Cerebellar cortex (tissue), 1 donor: ENCODE measurements around the gene CACHD1.

Experiments
- DNase-seq: peaks from one replicate; pipeline ENCODE4 v3.0.0-alpha.2; 2015; ENCODE audit warnings: low spot score

CACHD1 gene

DNA sequence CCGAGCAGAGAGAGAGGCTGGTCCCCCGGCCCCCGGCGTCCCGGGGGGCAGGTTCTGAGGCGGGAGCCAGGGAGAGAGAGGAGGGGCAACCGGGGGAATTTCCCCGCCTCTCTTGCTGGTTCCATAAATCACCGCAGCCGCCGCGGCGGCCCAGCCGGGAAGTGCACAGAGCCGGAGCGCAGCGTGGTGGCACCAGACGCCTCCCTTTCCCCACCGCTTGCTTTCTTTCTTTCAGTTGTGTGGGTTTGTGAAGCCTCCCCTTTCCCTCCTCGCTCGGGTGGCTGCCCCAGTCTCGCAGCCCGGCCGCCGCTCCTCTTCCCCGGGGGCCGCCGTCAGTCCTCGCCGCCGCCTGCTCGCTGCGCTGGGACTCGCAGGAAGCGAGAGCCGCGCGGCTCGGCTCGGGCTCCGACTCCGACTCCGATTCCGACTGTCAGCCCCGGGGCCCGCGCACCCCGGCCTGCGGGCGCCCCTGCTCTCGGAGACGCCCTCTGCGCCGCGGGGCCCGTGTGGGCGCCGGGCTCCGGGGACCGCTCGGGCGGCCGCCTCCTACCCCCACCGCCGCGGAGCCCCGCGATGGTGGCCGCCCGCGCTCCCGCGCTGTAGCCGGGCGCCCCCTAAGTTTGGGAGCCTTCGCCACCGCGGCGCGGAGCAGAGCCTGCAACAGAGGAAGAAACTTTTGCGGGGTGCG, at the start of gene CACHD1:
CACHD1 (plus strand) TSS at position 153 of the 688 bp plus-strand sequence. CDS start 616 bp downstream, outside the sequence.
- DNase-seq: peak; percentile 17

DNA sequence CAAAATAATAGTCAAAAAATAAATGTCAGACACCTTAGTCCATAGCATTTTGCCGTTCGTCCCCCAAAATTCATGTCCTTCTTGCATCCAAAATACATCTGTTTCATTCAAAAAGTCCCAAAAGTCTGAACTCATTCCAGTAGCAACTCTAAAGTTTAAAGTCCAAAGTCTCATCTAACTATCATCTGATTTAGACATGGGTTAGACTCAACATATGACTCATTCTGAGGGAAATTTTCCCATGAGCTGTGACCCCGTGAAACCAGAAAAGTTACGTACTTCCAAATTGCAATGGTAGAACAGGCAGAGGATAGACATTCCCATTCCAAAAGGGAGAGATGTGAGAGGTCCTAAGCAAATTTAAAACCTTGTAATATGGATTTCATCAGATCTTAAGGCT, 48.6 kb upstream of the CACHD1 start:
- no peak for DNase-seq

DNA sequence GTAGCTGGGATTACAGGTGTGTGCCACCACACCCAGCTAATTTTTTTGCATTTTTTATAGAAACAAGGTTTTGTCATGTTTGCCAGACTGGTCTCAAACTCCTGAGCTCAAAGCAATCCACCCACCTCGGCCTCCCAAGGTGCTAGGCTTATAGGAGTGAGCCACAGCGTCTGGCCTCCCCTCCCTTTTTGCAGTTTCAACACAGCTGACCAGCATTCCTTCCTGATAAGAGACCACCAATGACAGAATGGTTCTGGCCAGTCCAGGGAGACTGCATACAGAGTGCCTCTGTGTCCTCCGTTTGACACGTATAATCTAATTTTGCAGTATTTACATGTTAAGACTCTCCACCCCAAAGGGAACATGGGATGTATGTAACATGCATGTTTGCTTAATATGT, 46.4 kb upstream of the CACHD1 start:
- no peak for DNase-seq

DNA sequence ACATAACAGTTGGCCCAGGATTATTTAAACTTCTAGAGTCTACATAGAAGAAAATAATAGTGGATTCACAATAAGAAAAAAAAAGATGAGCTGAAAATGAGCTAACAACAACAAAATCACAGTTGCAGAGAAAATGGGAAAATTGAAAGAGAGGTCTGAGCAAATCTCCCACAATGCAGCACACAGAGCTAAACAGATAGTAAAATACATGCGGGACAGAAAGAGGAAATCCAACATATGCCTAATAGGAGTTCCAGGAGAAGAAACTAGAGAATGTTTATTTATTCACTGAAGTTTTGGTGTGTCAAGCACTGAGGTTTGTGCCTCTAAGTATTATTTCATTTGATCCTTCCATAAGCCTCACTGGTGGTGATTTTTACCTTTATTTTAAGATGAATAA, 45.5 kb upstream of the CACHD1 start:
- no peak for DNase-seq

DNA sequence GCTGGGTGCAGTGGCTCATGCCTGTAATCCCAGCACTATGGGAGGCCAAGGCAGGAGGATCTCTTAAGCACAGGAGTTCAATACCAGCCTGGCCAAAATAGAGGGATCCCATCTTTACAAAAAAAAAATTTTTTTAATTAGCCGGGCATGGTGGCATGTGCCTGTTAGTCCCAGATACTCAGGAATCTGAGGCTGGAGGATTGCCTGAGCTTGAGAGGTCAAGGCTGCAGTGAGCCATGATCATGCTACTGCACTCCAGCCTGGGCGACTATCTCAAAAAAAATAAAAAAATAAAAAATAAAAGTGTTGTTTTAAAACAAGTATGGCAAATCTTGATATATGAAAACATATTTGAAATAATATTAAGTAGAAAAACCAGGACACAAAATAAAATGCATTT, 44.4 kb upstream of the CACHD1 start:
- DNase-seq: no peak

DNA sequence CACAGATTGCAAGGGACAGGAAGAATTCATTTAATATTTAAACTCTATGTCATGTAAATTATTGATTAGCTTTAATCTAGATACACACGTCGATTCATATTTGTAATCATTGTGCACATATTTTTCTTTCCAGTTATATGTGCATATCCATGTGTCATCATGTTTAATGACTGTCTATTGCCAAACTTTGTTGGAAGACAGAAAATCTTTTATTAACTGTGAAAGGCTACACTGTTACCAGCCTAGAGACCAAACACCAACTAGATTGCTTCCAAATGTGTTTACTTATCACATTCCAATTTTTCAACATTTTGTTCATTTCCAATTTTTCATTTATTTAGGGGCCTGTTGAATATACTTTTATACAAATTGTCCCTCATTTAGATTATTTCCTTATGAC, 43.2 kb upstream of the CACHD1 start:
- DNase-seq: no peak

DNA sequence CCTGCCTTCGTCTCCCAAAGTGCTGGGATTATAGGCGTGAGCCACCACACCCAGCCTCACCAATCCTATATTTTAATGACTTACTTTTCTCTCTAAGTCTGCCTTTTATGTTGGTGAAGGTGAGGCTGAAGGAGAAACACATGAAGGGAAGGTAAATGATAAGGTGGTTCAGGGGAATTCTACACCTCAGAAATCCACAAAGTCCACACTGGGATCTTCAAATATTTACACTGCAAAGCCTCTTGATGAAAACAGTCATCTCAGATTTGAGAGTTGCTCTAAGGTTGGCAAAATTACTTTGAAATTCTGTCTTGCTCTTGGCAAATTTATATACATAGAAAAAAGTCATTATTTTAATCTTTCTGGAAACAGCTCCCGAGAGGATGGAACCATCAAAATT, 42.0 kb upstream of the CACHD1 start:
- no peak for DNase-seq

DNA sequence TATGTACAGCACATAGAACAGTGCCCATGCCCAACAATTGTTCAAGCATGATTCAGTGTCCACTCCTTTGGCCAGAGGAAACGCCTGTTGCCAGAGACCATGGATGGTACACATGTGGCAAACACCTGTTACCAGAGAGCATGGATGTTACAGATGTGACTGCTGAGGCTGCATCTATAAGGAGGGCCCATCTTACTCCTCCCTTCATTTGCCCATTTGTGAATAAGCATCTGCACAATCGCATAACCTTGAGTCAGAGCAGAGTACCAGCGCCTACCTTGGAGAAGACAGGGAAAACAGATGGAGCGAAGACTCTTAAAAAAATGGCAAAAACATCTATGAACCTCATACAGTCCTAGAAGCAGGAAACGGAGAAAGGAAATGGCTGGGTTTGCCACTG, 36.6 kb upstream of the CACHD1 start:
- DNase-seq: no peak

DNA sequence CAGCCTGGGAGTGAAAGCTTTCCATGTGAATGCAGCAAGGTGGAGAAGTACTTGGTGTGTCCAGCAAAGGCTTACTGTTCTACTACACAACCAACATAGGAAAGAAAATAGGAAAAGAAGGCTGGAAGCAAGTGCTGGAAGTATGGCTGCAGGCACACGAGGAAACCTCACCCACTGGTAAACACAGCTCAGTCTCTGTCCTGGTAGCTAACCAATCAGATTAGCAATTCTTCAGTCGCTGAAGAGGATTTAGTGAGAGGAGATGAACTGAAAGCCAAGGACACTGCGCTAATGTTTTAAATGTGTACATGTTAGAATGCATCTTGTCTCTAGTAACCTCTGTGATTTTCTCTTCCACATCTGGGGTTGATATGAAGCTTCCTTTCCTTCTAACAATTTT, 36.2 kb upstream of the CACHD1 start:
- DNase-seq: no peak

DNA sequence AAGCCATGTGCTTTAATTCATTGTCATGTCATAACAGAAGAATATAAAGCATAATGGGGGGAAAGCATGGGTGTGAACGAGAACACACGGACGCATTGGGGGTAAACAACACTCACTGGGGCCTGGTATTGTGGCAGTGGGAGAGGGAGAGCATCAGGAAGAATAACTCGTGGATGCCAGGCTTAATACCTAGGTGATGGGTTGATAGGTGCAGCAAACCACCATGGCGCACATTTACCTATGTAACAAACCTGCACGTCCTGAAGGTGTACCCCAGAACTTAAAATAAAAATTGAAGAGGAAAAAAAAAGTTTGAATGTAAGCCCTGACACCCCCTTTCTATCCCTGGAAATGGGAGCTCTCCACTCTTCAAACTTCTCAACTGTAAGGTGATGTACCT, 34.9 kb upstream of the CACHD1 start:
- no peak for DNase-seq

DNA sequence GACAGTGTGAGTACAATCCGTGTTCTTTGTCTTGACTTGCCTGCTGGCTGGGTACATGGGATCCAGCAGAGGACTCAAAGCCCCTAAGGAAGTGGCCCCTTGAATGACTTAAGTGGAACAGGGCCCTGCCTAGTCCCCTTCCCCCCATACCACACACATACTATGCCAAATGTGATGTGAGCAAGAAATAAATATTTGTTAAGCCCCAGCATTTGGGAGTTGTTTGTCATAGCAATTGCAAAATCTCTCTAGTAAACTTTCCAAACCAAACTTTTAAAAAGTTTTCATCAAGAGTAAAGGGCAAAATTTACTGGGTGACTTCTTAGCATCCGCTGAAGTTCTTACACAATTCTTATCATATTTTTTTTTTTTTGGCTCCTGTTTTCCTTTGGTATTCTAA, 32.5 kb upstream of the CACHD1 start:
- no peak for DNase-seq

DNA sequence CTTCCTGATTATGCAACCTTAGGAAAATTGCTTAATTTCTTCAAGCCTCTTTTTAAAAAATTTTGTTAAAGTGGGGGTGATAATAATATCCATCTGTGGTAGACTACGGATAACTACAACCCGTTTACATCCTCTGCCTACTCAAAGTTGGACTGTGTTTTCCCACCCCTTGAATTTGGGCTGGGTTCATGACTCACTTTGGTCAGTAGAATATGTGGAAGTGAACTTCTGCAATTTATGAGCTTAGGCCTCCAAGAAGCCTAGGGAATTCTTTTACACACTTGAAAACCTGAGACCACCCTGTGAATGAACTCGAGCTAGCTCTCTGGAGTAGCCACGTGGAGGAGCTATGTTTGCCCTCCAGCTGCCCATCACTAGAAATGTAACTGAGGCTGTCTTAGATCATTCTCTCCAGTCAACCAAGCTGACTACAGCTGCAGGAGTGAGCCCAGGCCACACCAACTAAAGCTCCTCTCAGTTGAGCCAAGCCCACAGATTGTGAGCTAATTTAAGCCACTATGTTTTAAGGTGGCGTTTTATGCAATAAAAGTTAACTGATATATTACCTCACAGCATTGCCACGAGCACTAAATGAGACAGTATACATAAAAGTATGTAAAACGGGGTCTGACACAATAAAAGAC, 29.6 kb upstream of the CACHD1 start:
- DNase-seq: no peak

DNA sequence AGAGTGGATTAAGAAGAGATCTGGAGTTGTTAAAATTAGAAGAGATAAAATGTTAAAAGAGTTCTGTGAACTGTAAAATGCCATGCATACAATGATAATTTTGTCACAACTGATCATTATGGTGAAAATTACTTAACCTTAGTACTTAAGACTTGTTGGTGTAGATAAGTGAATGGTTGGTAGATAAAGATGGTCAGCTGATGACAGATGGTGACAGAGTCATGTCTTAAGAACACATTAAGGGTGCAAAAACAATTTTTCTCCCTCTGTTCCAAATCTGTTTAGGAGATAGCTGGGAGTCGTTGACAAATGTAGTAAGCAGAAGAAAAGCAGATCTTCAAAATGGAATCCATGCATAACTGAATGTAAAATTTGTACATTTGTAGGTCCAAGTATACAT, 18.5 kb upstream of the CACHD1 start:
- no peak for DNase-seq

DNA sequence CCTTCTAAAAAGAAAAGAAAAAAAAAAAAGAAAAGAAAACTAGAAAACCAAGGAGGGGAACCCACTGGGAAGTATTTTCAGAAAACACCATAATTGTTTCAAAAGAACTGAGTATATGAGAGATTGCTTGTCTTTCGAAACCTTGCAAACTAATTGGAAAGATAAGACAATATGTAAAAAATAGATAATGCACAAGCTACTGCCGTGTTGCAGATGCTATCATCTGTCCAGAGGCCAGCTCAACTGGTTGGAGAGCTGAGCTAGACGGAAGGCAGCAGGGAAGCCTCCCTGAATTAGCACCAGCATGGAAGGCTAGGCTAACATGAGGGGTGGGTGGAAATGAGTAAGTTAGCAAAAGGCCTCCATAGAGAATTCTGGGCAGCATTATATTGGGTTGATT, 16.2 kb upstream of the CACHD1 start:
- DNase-seq: no peak

DNA sequence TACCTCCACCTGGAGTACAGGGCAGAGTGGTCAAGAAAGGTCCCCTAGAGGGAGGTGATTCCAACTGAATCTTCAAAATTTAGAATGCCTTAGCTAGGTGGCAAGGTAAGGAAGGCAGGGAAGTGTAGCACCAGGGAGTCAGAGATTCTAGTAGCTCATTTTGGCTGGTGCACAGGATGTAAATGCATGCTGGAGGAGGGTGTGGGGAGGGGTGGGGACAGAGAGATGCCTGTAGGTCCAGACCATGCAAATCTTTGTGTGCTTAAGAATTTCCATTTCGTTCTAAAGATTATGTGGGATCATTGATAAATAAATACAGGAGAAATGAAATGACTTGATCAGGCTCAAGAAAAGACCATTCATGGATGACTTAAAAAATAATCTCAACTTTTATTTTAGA, 11.0 kb upstream of the CACHD1 start:
- no peak for DNase-seq

DNA sequence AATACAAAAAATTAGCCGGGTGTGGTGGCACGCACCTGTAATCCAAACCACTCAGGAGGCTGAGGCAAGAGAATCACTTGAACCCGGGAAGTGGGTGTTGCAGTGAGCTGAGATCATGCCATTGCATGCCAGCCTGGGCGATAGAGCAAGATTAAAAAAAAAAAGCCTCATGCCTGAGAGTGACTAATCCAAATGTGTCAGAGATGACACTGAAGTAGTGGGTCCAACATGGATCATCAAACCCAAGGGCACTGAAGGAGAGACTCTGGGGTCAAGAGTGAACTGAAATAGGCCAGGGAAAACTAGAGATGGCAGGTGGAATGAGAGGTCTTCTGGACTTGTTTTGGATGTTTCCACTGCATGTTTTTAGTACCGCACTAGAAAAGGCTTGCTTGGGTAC, 10.2 kb upstream of the CACHD1 start:
- DNase-seq: no peak

DNA sequence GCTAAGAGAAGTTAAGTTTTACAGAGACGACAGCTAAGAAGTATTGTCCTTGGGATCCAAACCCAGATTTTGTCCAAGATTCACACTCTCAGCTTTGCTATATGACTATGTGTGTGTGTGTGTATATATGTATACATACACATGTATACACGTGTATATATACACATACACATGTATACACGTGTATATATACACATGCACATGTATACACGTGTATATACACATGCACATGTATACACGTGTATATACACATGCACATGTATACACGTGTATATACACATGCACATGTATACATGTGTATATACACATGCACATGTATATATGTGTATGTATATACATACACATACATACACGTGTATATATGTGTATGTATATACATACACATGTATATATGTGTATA, 3.9 kb upstream of the CACHD1 start:
- DNase-seq: no peak

DNA sequence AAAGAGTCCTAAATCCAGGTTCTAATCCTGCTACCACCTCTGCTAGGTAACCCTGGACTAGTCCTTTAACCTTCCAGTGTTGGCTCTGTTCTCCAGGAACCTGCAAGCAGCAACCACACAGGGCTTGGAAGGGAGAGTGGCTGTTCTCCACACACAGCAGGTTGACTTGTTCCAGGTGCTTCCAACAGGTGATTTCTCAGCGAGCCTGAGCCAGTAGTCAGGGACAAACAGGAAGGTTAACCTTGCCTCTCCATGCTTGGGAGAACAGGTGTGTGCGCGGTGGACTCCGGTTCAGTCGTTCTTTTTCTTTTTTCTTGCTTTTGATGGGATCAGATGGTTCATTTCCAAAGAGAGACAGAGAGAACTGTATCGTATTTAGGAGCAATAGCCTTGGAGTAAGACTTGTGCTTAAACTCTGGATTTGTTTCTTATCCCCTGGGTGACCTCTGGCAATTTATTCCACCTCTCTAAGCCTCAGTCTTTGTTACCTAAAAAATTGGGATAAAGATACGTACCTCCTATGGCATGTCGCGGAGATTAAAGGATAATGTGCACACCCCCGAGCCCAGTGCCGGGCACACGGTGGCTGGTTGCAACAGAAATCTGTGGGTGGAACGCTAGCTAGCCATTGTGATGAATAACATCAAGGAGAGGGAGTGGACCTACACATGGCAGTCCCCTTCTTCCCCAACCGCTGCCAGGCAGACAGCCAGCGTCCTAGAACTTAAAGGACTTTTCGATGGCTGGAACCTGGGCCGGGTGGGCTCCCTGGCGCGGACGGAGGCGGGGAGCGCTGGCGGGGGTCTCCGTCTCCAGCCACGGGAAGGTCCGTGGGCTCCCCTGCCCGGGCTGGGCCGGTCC, 583 bp upstream of the CACHD1 start:
- DNase-seq: no peak

DNA sequence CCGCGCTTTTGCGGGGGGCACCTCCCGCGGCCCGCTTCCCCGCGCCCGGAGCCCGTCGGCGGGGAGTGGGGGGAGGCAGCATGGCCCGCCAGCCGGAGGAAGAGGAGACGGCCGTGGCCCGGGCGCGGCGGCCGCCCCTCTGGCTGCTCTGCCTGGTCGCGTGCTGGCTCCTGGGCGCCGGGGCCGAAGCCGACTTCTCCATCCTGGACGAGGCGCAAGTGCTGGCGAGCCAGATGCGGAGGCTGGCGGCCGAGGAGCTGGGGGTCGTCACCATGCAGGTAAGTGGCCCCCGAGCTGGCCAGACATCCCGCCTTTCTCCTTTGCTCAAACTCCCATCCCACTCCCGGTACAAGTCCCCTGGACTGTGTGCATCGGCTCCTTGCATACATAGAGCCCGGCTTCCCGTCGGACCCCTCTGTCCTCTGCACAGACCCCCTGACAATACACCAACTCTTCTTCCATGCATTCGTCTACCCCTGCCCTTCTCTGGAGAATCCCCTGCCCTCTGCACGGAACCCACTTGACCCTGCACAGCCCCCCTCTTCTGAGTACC, 812 bp downstream of the CACHD1 start:
- no peak for DNase-seq

DNA sequence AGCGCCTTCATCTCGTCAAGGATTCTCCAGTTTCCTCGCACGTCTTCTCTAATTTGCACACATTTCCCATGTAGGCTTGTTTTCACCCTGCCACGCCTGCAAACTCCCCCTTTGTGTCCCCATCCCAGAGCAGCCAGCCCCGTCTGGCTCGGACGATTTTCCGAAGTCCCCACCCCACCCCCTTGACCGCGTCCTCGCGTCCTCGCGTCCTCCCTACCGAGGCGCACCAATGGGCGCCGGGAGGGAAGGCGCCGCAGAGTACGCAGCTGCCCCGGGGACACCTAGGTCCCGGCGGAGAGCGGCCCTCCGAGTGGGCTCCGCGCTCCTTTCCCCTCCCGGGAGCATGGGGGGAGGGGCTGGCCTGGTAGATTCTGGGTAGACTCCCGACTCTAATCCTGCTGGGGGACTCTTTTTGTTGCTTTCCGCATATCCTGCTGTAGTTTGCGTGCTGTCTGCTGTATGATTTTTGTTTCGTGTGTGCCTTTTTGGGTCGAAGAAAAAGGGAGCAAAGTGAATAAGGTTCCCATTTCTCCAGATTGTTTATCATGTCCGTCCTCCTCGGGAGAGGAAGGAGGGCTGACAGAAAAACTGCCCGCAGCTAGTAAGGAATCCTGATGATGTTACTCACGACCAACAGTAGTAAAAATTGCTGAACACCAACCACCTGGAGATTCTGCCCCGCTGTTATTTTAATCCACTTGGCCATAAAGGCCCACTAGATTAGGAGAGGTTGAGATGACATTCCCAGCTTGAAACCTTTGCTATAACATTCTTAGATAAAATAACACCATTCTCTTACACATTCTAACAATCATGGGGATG, 1.5 kb downstream of the CACHD1 start:
- DNase-seq: no peak

DNA sequence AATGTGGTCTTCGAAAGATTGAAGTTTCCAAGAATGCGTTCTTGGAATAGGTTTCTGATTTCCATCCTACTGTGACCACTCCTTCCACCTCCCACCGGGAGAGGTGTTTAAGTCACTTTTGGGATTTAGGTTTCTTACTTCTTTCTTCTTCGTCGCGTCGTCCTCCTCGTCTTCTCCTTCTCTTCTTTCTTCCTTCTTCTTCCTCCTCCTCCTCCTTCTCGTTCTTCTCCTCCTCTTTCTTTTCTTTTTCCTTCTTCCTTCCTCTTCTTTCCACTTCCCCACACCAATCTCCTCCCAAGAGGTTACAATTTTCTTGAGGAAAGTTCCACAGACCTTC, 2.1 kb downstream of the CACHD1 start:
- no peak for DNase-seq

DNA sequence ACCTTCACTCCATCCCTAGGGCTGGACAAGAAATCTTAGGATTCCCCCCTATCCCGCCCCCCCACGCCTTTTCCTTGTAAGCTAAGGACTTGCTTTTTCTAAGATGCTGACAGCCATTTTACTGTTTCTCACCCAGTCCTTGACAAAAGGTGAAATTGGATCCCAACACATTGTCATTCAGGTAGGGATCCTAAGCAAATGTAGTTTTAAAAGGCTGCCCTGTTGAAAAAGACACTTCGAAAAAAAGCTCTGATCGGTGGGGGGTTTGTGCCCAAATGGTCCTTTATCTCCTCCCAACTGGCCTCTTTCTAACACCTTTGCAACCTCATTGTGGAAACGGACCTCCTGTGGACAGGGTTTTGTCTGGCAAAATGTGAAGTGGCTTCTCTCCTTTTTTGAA, 2.9 kb downstream of the CACHD1 start:
- no peak for DNase-seq
